ENCODE results near the gene CNTNAP3.
"Not testable (repeated sequence)": the region's sequence is repeated elsewhere in the genome, so short reads cannot be mapped to it uniquely, and the experiment has no call there.

The CNTNAP3 gene

DNA sequence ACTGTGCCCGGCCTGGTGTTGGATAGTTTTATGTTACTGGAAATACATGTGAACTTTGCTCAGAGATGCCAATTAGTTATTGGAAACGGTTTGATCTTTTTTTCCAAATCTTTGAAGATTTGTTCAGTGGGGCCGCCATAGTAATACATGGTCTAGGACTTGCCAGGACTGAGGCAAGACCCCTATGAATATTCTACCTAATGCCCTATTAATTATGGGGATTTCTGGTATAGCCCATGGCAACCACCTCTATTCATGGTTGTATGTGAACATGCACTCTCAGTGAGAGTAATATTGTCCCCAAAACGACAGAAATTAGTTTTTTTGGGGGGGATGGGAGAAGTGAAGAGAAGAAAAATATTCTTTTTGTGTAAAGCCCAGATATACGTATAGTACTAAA lies 220.3 kb downstream of the CNTNAP3 start:
- DNase-seq (ENCODE audit: low read depth): not testable (repeated sequence)

DNA sequence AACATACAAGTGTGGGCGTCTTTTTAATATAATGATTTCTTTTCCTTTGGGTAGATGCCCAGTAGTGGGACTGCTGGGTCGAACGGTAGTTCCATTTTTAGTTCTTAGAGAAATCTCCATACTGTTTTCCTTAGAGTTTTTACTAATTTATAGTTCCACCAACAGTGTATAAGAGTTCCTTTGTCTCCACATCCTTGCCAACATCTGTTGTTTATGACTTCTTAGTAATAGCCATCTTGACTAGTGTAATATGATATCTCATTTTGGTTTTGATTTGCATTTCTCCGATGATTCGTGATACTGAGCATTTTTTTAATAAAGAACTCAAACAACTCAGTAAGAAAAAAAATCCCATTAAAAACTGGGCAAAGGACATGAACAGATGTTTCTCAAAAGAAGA lies 225.0 kb downstream of the CNTNAP3 start:
- DNase-seq (ENCODE audit: low read depth): not testable (repeated sequence)

- DNase-seq (ENCODE audit: low read depth): not testable (repeated sequence)
These were observed 233.5 kb downstream of the CNTNAP3 start for GRCh38 chr9:39054453-39054852.

GRCh38 chr9:39046833-39047232 lies 241.1 kb downstream of the CNTNAP3 start:
- DNase-seq (ENCODE audit: low read depth): not testable (repeated sequence)

DNA sequence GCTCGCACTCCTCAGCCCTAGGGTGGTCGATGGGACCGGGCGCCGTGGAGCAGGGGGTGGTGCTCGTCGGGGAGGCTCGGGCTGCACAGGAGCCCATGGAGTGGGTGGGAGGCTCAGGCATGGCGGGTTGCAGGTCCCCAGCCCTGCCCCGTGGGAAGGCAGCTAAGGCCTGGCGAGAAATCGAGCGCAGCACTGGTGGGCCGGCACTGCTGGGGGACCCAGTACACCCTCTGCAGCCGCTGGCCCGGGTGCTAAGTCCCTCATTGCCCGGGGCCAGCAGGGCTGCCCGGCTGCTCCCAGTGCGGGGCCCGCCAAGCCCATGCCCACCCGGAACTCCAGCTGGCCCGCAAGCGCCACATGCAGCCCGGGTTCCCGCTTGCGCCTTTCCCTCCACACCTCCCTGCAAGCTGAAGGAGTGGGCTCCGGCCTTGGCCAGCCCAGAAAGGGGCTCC lies 245.6 kb downstream of the CNTNAP3 start:
- not testable (repeated sequence) for DNase-seq (ENCODE audit: low read depth)

GRCh38 chr9:39041774-39042173 lies 246.2 kb downstream of the CNTNAP3 start:
- not testable (repeated sequence) for DNase-seq (ENCODE audit: low read depth)

DNA sequence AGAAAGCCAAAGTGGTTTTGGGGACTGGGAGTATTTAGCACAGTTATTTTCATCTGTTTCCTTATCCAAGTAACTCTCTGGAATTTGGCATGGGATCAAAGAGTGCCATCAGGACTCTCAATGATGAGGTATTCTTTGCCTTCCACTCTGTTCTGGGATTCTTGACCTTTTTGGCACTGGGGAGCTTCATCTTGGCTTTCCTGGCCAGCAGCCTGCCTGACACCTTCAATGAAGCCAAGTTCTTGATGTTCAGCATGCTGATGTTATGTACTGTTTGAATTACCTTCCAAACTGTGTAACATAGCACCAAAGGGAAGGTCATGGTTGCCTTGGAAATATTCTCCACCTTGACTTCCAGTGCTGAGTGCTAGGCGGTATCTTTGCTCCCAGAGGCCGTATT lies 248.8 kb downstream of the CNTNAP3 start:
- not testable (repeated sequence) for DNase-seq (ENCODE audit: low read depth)

GRCh38 chr9:39038221-39038620 lies 249.7 kb downstream of the CNTNAP3 start:
- DNase-seq (ENCODE audit: low read depth): not testable (repeated sequence)

DNA sequence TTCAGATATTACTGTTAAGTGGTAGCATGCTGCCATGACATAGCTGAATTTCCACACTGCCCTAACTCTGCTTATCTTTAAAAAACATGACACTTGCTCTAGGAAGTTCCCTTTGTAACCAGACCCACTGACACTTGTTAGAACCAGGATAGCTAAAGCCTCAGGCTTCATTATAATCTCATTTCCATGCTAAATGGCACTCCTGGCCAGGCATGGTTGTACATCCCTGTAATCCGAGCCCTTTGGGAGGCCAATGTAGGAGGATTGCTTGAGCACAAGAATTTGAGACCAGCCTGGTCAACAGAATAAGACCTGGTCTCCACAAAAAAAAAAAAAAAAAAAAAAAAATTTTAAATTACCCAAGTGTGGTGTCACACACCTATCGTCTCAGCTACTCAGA lies 254.1 kb downstream of the CNTNAP3 start:
- DNase-seq (ENCODE audit: low read depth): not testable (repeated sequence)

GRCh38 chr9:39030204-39031019 lies 257.6 kb downstream of the CNTNAP3 start:
- DNase-seq (ENCODE audit: low read depth): not testable (repeated sequence)

GRCh38 chr9:39028855-39029254 lies 259.1 kb downstream of the CNTNAP3 start:
- not testable (repeated sequence) for DNase-seq (ENCODE audit: low read depth)

GRCh38 chr9:39028168-39028567 lies 259.8 kb downstream of the CNTNAP3 start:
- not testable (repeated sequence) for DNase-seq (ENCODE audit: low read depth)

GRCh38 chr9:39025911-39026588 lies 261.9 kb downstream of the CNTNAP3 start:
- not testable (repeated sequence) for DNase-seq (ENCODE audit: low read depth)
